ENCODE measurements around the gene CLEC20A. TPM values are rescaled to one million over a fixed set of nuclear protein-coding genes. Genes with fewer than 3 reads are reported as not detected.
A peak's percentile ranks its signal among the peaks of the same experiment; 100 is the strongest.
"Not testable (repeated sequence)": the region's sequence is repeated elsewhere in the genome, so short reads cannot be mapped to it uniquely, and the experiment has no call there.

CLEC20A gene
- total RNA-seq, 2 donors from 2014 or later: not detected

GRCh38 chr1:178503849-178504248, 7.1 kb upstream of the CLEC20A start:
- H3K27me3 ChIP-seq (replicated peaks; ENCODE audit: insufficient read depth): no peaks in the 10 kb centered on the region
- 84% methylated on average over 6 of the region's 6 CpGs for WGBS
- intact Hi-C loops (cut with DNase I): loop anchor here (5.0 kb wide), 1 partner anchor 192 kb away; no protein-coding TSS in a partner anchor
- H3K36me3 ChIP-seq: no peaks in the 10 kb centered on the region
- H3K27ac ChIP-seq: no peak overlapping the region
- H3K4me1 ChIP-seq (replicated peaks): no peaks in the 10 kb centered on the region
- no peak for DNase-seq (ENCODE audit: low spot score)
- TF ChIP-seq CTCF (IDR thresholded peaks at IDR 0.05) (no peak), POLR2AphosphoS5 (IDR thresholded peaks at IDR 0.05) (no peak), POLR2A (IDR thresholded peaks at IDR 0.05) (no peak)
- no peaks in the 10 kb centered on the region for H3K9me3 ChIP-seq
- no peak overlapping the region for H3K4me3 ChIP-seq

- H3K27ac ChIP-seq; H3K36me3 ChIP-seq; H3K27me3 ChIP-seq (replicated peaks; ENCODE audit: insufficient read depth); H3K4me3 ChIP-seq; H3K9me3 ChIP-seq; DNase-seq (ENCODE audit: low spot score); H3K4me1 ChIP-seq (replicated peaks): not testable (repeated sequence)
- 93% methylated on average over 14 of the region's 14 CpGs for WGBS
- intact Hi-C loops (cut with DNase I): loop anchor here (5.0 kb wide), 1 partner anchor 191 kb away; no protein-coding TSS in a partner anchor
These were observed 6.6 kb upstream of the CLEC20A start for GRCh38 chr1:178503316-178503715.

DNA sequence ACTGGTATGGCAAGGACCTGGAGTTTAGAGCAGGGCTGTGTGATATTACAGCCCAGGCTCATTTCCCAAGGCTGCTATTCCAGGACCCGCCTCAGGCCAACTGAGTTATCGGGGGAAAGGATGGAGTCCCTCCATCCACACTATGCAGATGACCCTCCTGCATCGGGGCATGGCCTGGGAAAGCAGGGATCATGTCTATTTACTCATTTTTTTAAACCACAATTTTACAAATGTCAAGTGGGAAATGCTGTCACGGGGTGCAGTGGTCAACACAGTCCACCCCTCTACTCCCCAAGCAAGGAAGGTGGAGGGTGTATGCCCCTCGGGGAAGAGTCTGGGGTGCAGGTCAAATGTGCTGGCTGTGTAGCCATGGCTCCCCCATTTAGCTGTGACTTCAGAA, 6.1 kb upstream of the CLEC20A start:
- no peak overlapping the region for H3K4me3 ChIP-seq
- WGBS: 92% methylated on average over 5 of the region's 5 CpGs
- no peak for DNase-seq (ENCODE audit: low spot score)
- no peaks in the 10 kb centered on the region for H3K4me1 ChIP-seq (replicated peaks)
- no peak overlapping the region for H3K27ac ChIP-seq
- intact Hi-C loops (cut with DNase I): loop anchor here (5.0 kb wide), 1 partner anchor 191 kb away; no protein-coding TSS in a partner anchor
- H3K27me3 ChIP-seq (replicated peaks; ENCODE audit: insufficient read depth): no peaks in the 10 kb centered on the region
- TF ChIP-seq POLR2AphosphoS5 (IDR thresholded peaks at IDR 0.05): no peak
- TF ChIP-seq POLR2A (IDR thresholded peaks at IDR 0.05): no peak
- no peak for TF ChIP-seq CTCF (IDR thresholded peaks at IDR 0.05)
- no peaks in the 10 kb centered on the region for H3K9me3 ChIP-seq
- no peaks in the 10 kb centered on the region for H3K36me3 ChIP-seq

GRCh38 chr1:178502330-178502714, 5.6 kb upstream of the CLEC20A start:
- no peaks in the 10 kb centered on the region for H3K4me1 ChIP-seq (replicated peaks)
- H3K27ac ChIP-seq: no peak overlapping the region
- no peak overlapping the region for H3K4me3 ChIP-seq
- intact Hi-C loops (cut with DNase I): loop anchor here (5.0 kb wide), 1 partner anchor 190 kb away; no protein-coding TSS in a partner anchor
- WGBS: 92% methylated on average over 3 of the region's 3 CpGs
- H3K9me3 ChIP-seq: no peaks in the 10 kb centered on the region
- DNase-seq (ENCODE audit: low spot score): no peak
- H3K36me3 ChIP-seq: no peaks in the 10 kb centered on the region
- TF ChIP-seq POLR2A (IDR thresholded peaks at IDR 0.05): no peak
- TF ChIP-seq CTCF (IDR thresholded peaks at IDR 0.05): no peak
- no peak for TF ChIP-seq POLR2AphosphoS5 (IDR thresholded peaks at IDR 0.05)
- H3K27me3 ChIP-seq (replicated peaks; ENCODE audit: insufficient read depth): no peaks in the 10 kb centered on the region

DNA sequence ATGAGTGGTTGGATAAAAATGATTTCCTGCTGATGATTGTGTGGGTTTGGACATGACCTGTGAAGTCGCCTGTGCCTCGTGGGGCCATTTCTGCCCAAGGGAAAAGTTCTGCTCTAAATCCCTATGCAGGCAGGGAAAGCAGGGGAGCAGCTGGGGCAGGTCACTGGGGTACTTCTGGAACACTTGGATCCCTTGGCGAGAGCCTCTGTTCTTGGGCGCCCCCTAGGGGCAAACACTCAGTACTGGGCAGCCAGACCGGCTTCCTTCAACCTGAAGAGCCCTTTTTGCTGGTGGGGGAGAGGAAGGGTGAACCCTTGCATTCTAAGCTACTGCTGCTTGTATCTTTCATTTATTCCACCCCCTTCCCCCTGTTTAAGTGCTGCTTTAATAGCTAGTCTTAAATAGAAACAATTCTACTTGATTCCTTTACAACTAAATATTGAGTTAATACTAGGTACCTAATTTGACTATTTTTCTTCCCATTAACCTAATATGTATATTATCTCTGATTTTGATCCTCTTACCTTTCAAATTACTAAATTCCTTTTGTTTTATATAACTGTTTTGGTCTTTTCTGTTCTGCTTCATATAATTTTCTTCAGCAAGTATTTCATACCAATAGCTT, 5.1 kb upstream of the CLEC20A start:
- Histone ChIP-seq H3K36me3 (no peaks in the 10 kb centered on the region), H3K9me3 (no peaks in the 10 kb centered on the region), H3K27me3 (replicated peaks; ENCODE audit: insufficient read depth) (no peaks in the 10 kb centered on the region), H3K4me3 (no peak overlapping the region), H3K4me1 (replicated peaks) (no peaks in the 10 kb centered on the region), H3K27ac (no peak overlapping the region)
- 36% methylated on average over 5 of the region's 5 CpGs for WGBS
- intact Hi-C loops (cut with DNase I): loop anchor here (5.0 kb wide), 1 partner anchor 190 kb away; no protein-coding TSS in a partner anchor
- no peak for TF ChIP-seq POLR2AphosphoS5 (IDR thresholded peaks at IDR 0.05)
- peak; percentile 53 to 82 (median 76) for TF ChIP-seq CTCF (IDR thresholded peaks at IDR 0.05)
- DNase-seq (ENCODE audit: low spot score): peak; percentile 58

Data from prostate gland (tissue), 2 donors.